ENCODE data around the gene DNAI2. TPM values are rescaled to one million over a fixed set of nuclear protein-coding genes. Genes with fewer than 3 reads are reported as not detected.

Gene DNAI2
- total RNA-seq, 1 experiment from 2014 or later: not detected

DNA sequence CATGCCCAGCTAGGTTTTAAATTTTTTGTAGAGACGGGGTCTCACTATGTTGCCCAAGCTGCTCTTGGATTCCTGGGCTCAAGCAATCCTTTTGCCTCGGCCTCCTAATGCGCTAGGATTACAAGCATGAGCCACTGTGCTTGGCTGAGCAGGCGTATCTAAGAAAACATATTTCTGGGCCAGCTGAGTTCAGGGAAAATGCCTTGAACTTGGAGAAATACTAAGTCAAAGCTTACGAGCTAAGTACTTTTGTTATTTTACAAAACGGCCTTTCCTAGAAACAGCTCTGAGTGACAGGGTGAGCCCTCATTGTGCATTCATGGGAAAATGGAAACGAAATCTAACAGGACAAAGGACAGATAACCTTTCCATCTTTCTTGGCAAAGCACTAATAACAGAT lies 24.7 kb downstream of the DNAI2 start:
- H3K9me2 ChIP-seq (ENCODE audit: insufficient read depth): no peaks in the 10 kb centered on the region
- H3K4me2 ChIP-seq (ENCODE audit: low read length): no peak overlapping the region
- no peaks in the 10 kb centered on the region for H3K27me3 ChIP-seq (ENCODE audit: insufficient read depth, low read length)
- H3K79me2 ChIP-seq (ENCODE audit: insufficient read depth, low read length): no peaks in the 10 kb centered on the region
- no peaks in the 10 kb centered on the region for H3K36me3 ChIP-seq (ENCODE audit: control insufficient read depth in 1 of 2, insufficient read depth in 2 of 2, low read length in 2 of 2)
- ChIA-PET CTCF (interaction anchor here (2.0 to 4.0 kb wide), 3 partner anchors 14 to 69 kb away, joined by 9 to 27 read pairs (median 18); partner anchors contain the start of genes BTBD17 and GPR142), RAD21 (ENCODE audit: low non-redundant PET in 1 of 2, low total read pairs in 2 of 2, uncharacterized antibody in 2 of 2, unreplicated experiment in 2 of 2) (interaction anchor here in 1 of 2 experiments (0.7 kb wide), 1 partner anchor 158 kb away, joined by 3 read pairs; no protein-coding TSS in a partner anchor), POLR2A (no interaction called here)
- TF ChIP-seq CEBPB (IDR thresholded peaks at IDR 0.05; ENCODE audit: low read depth): no peak
- TF ChIP-seq SRF (IDR thresholded peaks at IDR 0.05; ENCODE audit: low read depth): no peak
- TF ChIP-seq, protein P1, sequence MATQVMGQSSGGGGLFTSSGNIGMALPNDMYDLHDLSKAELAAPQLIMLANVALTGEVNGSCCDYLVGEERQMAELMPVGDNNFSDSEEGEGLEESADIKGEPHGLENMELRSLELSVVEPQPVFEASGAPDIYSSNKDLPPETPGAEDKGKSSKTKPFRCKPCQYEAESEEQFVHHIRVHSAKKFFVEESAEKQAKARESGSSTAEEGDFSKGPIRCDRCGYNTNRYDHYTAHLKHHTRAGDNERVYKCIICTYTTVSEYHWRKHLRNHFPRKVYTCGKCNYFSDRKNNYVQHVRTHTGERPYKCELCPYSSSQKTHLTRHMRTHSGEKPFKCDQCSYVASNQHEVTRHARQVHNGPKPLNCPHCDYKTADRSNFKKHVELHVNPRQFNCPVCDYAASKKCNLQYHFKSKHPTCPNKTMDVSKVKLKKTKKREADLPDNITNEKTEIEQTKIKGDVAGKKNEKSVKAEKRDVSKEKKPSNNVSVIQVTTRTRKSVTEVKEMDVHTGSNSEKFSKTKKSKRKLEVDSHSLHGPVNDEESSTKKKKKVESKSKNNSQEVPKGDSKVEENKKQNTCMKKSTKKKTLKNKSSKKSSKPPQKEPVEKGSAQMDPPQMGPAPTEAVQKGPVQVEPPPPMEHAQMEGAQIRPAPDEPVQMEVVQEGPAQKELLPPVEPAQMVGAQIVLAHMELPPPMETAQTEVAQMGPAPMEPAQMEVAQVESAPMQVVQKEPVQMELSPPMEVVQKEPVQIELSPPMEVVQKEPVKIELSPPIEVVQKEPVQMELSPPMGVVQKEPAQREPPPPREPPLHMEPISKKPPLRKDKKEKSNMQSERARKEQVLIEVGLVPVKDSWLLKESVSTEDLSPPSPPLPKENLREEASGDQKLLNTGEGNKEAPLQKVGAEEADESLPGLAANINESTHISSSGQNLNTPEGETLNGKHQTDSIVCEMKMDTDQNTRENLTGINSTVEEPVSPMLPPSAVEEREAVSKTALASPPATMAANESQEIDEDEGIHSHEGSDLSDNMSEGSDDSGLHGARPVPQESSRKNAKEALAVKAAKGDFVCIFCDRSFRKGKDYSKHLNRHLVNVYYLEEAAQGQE (IDR thresholded peaks at IDR 0.05; ENCODE audit: low read depth): no peak
- TF ChIP-seq ELF1 (IDR thresholded peaks at IDR 0.05; ENCODE audit: borderline replicate concordance, low read depth): no peak
- no peak for TF ChIP-seq SP1 (IDR thresholded peaks at IDR 0.05; ENCODE audit: low read depth)
- TF ChIP-seq, protein P2, sequence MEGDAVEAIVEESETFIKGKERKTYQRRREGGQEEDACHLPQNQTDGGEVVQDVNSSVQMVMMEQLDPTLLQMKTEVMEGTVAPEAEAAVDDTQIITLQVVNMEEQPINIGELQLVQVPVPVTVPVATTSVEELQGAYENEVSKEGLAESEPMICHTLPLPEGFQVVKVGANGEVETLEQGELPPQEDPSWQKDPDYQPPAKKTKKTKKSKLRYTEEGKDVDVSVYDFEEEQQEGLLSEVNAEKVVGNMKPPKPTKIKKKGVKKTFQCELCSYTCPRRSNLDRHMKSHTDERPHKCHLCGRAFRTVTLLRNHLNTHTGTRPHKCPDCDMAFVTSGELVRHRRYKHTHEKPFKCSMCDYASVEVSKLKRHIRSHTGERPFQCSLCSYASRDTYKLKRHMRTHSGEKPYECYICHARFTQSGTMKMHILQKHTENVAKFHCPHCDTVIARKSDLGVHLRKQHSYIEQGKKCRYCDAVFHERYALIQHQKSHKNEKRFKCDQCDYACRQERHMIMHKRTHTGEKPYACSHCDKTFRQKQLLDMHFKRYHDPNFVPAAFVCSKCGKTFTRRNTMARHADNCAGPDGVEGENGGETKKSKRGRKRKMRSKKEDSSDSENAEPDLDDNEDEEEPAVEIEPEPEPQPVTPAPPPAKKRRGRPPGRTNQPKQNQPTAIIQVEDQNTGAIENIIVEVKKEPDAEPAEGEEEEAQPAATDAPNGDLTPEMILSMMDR (IDR thresholded peaks at IDR 0.05 in 2 of 3, conservative IDR thresholded peaks at IDR 0.05 in 1 of 3; ENCODE audit: borderline replicate concordance in 1 of 3, insufficient read depth in 1 of 3, low read depth in 2 of 3, low read length in 2 of 3): no peak
- no TSS peak for BruUV-seq (replicated peaks)
- intact Hi-C loops (cut with micrococcal nuclease): no loop called here
- H3K4me1 ChIP-seq (ENCODE audit: control insufficient read depth in 1 of 2, insufficient read depth in 2 of 2, low read length in 2 of 2): peaks cover 0 to 16% of the 10 kb centered on the region in 2 experiments; a peak in 3 of 4 replicates
- no peak overlapping the region for H3K4me3 ChIP-seq (replicated peaks in 1 of 2; ENCODE audit: low read depth in 1 of 2, low read length in 2 of 2)
- no peak for DNase-seq (ENCODE audit: low read depth, low spot score)
- H4K20me1 ChIP-seq (ENCODE audit: insufficient read depth): no peaks in the 10 kb centered on the region
- no peak overlapping the region for H3K9ac ChIP-seq (ENCODE audit: low read length)
- no peaks in the 10 kb centered on the region for H3K9me3 ChIP-seq (ENCODE audit: control insufficient read depth in 1 of 2, insufficient read depth in 1 of 2, low read depth in 1 of 2, low read length in 2 of 2)
- H3K27ac ChIP-seq (ENCODE audit: low read depth, low read length): no peak overlapping the region
- no peak for ATAC-seq
- H2AFZ ChIP-seq (ENCODE audit: low read depth, low read length, poor library complexity, severe bottlenecking): no peak overlapping the region

All from HCT116 (cell line).